Hindlimb muscle (tissue), 1 donor: ENCODE measurements around the gene B3GNT9. TPM values are rescaled to one million over a fixed set of nuclear protein-coding genes. Genes with fewer than 3 reads are reported as not detected.

ENCODE experiments used
- DNase-seq: peaks from one replicate; pipeline ENCODE4 v3.0.0-alpha.2; 2013
- polyA plus RNA-seq: library from polyadenylated mRNA; unstranded; fragments of 120-200 nt; gene quantifications from one replicate; pipeline ENCODE4 v1.2.1, GENCODE V29; 2013; ENCODE audit not compliant: insufficient read length

The B3GNT9 gene
- polyA plus RNA-seq, result 10.9 TPM

DNA sequence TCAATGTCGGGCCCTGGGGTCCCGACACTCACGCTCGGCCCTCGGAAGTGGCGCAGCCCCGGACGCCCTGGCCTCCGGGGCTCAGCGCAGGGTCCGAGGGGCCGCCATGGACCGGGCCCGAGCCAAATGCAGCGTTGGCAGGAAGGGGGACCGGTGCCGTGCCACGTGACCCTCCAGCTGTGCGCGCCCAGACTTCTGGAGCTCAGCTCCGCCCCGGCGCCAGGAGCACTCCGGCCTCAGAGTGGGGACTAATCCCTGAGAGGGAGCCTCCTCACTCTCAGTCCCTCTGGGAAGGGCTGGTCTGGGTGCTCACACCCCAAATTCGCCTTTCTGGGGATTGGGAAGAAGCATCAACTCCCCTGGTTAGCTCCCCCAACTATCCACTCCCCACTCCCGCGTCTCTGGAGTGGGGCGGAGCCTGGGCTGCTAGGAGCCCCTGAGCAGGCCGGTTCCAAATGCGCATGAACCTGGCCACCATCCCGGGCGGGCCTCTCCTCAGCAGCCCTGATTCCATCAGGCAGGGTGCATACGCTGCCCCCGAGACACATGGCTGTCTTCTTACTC, at the start of gene B3GNT9:
Gene B3GNT9 (minus strand): TSS at position 166 of the 564 bp plus-strand sequence. CDS start 513 bp downstream, outside the sequence.
- peak; percentile 89 for DNase-seq

- no peak for DNase-seq
Measured at GRCh38 chr16:67200491-67200890, 49.7 kb upstream of the B3GNT9 start.

DNA sequence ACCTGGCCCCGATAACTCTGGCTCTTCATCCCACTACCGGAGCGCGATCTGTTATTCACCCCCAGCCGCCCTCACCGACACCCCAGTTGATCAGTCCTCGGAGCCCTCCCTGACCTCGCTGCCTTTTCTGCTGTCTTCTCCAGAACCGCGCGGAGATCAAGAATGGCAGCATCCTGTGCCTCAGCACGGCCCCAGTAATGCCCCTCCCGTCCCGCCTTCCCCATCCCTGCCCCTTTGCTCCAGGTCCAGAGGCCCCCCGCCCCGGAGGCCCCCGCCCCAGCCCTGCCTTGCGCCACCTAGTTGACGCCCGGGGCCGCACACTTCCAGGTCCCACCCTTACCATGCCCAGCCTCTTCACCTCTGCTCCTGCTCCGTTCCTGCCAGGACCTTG, 49.0 kb upstream of the B3GNT9 start:
- no peak for DNase-seq

DNA sequence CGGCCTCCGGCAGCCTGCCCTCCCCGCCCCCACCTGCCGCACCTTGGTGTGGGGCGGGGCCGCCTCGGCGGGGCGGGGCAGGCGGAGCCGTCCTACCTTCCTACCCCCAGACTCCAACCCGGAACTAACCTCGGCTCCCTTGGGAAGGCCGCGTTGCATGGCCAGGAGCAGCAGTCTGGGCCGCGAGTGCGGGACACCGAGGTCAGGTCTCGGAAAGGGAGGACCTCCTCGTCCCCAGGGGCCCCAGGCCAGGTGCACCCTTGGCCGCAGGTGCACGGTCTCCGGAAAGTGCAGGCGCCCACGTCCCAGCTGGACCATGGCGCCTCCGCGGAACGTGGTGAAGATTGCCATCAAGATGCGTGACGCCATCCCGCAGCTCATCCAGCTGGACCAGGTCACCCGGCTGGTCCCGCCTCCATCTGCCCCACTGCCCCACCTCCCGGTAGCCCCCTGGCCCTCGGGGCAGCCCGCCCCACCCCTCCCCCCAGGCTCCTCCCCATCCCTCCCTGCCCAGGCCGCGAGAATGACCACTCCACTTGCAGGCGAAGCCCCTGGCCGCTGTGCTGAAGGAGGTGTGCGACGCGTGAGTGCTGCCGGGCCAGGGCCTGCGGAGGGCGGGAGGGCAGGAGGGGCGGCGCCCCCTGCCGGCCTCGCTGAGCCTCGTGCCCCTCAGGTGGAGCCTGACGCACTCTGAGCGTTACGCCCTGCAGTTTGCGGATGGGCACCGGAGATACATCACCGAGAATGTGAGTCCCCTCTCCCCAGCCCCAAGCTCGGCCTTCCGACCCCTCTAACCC, 48.4 kb upstream of the B3GNT9 start, which contains the start of gene ELMO3:
Gene ELMO3 (plus strand): TSS at position 121 of the 797 bp plus-strand sequence. CDS start 196 bp downstream, at position 317.
- DNase-seq, result no peak

GRCh38 chr16:67198238-67198734, 47.5 kb upstream of the B3GNT9 start:
- no peak for DNase-seq

DNA sequence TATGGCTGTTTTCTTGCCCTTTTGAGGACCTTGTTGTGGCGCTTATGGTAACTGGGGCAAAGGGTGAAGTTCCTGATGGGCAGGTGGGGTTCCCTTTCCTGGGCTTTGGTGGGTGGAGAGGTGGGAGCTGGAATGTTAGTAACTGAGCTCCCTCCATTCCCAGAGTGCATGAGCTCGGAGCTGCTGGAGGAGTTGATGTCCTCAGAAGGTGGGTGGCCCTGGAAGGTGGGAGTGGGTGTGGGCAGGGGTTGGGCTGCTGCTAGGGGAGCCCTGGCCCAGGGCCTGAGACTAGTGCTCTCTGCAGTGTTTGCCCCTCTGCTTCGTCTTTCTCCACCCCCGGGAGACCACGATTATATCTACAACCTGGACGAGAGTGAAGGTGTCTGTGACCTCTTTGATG, 46.9 kb upstream of the B3GNT9 start:
- DNase-seq, result no peak

DNA sequence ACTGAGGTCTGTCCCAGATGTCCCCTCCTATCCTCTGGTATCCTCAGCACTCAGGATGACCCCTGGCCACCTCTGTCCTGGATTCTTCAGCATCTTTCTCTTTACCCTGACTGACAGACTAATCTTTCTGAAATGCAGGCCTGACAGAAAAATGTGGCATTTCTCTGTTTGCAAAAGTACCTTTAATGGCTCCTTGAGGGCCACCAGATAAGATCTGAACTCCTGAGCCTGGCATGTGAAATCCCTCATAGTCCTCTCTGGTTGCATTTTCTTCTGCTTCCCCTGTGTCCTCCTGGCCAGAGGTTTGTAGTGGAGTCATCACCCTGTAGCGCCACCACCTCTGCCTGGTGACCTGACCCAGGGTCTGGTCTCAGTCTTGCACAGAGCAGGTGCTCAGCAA, 46.1 kb upstream of the B3GNT9 start:
- DNase-seq, result no peak

- no peak for DNase-seq
Measured at GRCh38 chr16:67195676-67196075, 44.9 kb upstream of the B3GNT9 start.

DNA sequence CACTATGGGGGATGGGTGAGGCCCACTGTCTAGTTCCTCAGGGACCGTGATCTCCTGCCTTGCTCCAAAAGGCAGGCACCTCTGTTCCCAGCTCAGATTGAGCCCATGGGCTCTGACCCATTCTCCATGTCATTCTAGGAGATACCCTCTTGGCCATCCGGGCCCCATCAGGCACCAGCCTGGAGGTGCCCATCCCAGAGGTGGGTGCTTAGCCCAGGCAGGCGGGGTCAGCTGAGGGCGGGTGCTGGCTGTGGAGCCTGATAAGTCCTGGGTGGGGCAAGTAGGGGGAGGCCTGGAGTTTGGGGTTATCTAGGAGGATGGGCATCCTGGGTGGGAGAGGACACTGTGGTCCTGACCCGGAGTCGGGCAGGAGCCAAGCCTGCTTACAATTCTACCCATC, 43.5 kb upstream of the B3GNT9 start:
- no peak for DNase-seq

DNA sequence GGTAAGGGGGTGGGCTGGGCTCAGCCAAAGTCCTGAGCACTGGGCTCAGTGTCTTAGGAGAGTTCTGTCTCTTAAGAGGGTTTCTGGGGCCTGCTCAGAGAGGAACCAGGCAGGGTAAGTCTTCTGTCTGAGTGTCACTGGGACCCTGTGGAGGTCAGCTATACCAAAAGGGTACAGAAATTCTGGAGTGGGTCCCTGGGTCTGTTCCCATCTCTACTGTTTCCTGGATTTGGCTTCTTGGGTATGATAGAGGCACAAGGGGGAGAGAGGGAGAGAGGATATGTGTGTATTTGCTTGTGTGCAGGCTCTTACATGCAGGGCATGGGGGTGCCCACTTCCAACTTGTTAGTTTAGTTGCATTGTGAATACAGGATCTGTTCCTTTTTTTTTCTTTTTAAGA, 42.7 kb upstream of the B3GNT9 start:
- DNase-seq, result no peak

DNA sequence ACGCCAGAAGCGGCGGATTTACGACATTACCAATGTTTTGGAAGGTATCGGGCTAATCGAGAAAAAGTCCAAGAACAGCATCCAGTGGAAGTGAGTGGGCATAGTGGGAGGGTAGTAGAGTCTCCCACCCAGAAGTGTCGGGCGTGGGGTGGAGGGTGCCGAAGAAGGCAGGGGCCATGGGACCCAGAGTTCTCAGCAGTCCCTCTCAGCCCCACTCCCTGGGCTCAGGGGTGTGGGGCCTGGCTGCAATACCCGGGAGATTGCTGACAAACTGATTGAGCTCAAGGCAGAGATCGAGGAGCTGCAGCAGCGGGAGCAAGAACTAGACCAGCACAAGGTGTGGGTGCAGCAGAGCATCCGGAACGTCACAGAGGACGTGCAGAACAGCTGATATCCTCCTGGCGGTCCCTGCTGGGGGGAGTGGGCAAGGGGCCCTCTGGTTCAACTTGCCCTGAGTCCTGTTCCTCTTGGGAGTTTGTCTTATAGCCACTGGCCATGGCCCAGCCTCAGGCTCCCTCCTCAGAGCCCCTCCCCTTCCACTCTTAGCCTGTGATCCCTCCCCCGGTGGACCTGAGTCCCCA, 42.1 kb upstream of the B3GNT9 start:
- no peak for DNase-seq

GRCh38 chr16:67191995-67192681, 41.3 kb upstream of the B3GNT9 start, which contains the start of gene E2F4:
Gene E2F4, plus strand, starts transcription at chr16:67192155. Its CDS starts 73 bp downstream, at chr16:67192228.
- peak; percentile 91 for DNase-seq

- no peak for DNase-seq
Measured at GRCh38 chr16:67191411-67191994, 40.7 kb upstream of the B3GNT9 start.

DNA sequence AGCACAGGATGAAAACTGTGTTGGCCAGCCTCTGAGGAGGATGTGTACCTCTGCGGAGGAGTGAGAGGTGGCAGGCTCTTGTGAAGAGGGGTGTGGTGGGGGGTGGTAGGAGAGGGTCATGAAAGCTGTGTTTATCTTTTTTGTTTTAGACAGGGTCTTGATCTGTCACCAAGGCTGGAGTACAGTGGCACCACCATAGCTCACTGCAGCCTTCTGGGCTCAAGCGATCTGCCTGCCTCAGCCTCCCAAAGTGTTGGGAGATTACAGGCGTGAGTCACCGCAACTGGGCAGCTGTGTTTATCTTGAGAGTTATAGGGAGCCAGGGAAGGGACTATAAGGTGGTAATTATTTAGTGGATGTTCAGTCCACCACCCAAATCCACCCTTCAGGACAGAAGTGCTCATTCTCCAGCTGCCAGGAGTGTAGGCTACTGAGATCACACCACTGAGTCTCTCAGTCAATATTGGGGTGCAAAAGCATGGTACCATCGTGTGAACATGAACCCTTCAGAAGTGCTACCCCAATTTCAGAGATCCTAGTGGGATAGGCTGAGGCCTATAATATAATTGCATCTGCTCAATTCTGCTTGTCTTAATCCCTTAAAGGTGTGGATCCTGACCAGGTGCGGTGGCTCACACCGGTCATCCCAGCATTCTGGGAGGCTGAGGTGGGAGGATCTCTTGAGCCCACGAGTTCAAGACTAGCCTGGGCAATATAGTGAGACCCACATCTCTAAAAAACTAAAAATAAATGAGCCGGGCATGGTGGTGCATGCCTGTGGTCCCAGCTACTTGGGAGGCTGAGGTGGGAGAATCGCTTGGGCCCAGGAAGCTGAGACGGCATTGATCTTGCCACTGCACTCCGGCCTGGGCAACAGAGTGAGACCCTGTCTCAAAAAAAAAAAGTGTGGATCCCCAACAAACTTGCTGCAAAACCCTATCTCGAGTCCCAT, 39.9 kb upstream of the B3GNT9 start:
- DNase-seq, result no peak

DNA sequence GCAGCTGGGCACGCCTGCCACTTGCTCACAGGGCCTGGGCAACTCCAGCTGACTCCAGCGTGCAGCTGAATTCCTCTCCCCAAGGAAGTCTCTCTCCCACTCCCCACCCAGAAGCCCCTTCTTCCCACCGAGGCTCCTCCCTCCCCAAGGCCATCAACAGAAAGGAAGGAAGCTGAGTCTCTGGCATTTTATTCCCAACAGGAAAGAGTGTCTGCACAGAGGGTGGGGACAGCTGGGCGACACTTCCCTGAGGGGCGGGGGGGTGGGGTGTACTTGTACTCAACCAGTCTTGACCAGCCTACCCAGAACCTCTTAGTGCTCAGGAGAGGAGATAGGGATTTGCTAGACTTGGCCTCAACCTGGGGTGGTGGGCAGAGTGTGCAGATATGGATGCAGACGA, 39.2 kb upstream of the B3GNT9 start, which contains the start of gene EXOC3L1:
Gene EXOC3L1 (minus strand): TSS at position 96 of the 400 bp plus-strand sequence. CDS start 460 bp downstream, outside the sequence.
- no peak for DNase-seq

DNA sequence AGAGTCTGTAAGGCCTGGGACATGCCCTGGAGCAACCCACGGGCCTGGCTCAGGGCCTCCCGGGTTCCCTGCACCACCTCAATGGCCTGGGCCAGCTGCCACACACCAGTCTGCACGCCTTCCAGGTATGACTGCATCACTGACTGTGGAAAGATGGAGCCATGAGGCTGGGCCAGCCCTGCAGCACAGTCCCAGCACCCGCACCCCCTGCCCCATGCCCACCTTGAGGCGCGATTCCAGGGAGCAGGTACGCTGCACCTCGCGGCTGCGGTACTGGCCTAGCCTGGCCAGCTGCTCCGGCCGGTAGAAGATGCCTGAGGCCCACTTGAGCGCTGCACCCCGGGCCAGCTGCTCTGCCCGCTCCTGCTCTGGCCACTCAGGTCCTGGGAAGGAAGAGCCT, 38.0 kb upstream of the B3GNT9 start:
- DNase-seq, result no peak

GRCh38 chr16:67188323-67188722, 37.5 kb upstream of the B3GNT9 start:
- DNase-seq, result no peak

DNA sequence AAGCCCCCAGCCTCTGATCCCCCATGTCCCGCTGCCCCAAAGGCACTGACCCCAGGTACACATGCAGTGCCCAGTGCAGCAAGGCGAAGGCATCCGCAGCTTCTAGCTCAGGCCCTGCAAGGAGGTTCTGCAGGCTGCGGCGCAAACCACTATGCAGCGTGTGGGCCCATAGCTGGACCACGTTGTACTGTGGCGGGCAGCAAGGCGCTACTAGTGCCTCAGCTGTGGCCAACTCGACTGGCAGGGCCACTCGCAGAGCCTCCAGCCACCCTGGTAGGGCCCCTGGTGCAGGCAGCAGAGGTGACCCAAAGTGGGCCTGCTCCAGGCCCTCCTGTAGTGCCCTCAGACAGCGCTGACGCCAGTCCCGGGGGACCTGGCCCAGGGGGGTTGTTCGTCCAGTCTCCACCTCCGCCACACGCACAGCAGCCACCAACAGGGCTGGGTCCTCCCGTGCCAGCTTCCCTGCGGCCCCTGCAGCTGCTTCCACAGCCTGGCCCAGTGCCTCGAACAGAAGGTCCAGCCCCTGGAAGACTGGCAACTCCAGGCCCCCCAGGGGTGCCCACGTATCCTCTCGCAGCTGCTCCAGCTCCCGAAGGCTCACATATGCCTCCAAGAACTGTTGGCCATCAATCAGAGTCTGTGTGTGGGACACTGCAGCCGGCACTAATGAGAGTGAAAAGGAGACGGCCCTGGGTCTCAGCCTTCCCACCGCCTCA, 36.5 kb upstream of the B3GNT9 start:
- DNase-seq, result no peak

- no peak for DNase-seq
Measured at GRCh38 chr16:67186550-67186950, 35.8 kb upstream of the B3GNT9 start.

- no peak for DNase-seq
Measured at GRCh38 chr16:67185651-67186134, 34.9 kb upstream of the B3GNT9 start.
